Measurements from ENCODE around the gene EMILIN2.

DNA sequence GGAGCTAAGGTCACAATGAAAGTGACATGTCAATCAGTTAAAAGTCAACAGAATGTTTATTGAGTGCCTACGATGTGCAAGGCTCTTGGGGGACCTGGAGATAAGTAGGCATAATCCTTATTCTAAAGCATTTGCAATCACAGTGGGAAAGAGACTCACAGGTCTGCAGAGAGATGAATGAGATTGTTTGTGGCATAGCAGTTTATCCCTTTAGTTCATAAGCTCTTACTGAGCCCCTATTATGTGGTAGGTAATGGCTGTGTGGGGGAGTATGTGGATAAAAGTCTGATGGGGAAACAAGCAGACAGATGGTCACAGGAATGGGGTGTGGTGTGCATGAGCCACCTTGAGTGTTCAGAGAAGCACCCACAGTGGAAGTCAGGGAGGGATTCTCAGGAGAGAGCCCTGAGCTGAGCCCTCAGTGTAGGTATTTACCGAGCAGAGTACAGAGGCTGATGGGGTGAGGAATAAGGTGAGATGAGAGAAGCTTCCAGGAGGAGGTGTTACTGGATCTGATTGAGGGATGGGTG is 48.1 kb downstream of the EMILIN2 start:
- TF ChIP-seq TCF12 (IDR thresholded peaks at IDR 0.05; ENCODE audit: low read depth, low read length) = no peak
- TF ChIP-seq CTCF (IDR thresholded peaks at IDR 0.05; ENCODE audit: control extremely low read depth in 1 of 3, insufficient read depth in 1 of 3, low read depth in 1 of 3, low read length in 3 of 3) = no peak
